GM21737 (cell line): ENCODE data around the gene SH3BP5L.

Source experiments
- ATAC-seq: cut with Tn5 transposase; IDR thresholded peaks from one replicate; pipeline ENCODE4 v1.9.1; 2021; ENCODE audit warnings: mild to moderate bottlenecking, moderate library complexity; ENCODE audit not compliant: unreplicated experiment

Gene SH3BP5L

DNA sequence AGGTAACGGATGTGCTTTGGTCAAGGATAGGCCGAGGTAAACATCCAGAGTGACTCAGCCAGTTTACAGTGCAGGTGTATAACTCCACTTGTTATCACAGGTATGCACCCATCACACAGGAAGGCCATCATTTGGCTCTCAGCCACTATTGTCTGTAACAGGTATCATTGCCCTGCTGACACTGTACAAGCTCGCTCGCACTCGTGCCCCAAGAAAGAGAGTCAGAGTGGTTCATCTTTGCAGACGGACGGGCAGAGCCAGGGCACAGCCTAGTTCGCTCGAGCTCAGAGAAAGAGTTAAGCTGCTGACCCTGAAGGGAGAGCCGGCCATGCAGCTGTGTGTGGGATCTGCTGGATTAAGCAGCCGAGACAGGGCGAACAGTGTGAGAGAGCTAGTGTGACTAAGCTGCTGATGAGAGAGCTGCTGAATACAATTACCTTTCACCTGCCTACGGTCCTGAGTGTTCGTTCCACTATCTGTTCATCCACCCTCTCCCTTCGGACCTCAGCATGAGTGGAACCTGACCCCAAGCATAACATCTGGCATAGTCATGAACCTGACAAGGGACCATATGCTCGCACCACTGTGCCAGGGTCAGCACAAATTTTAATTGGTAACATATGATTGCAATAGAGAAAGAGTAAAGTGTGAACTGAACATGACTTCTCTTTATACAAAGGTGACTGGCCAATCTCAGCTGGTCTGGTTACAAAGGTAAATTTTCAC is 43.1 kb downstream of the SH3BP5L start:
- no peak for ATAC-seq

DNA sequence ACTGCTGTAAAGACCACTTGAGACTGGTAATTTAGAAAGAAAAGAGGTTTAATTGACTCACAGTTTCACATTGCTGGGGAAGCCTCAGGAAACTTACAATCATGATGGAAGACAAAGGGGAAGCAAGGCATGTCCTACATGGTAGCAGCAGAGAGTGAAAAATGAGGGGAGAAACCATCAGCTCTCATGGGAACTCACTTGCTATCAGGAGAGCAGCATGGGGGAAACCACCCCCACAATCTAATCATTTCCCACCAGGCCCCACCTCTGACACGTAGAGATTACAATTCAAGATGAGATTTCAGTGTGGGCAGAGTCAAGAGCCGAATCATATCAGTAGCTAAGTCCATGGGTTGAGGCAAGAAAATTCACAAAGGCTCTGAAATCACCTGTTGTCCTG is 46.4 kb downstream of the SH3BP5L start:
- no peak for ATAC-seq

DNA sequence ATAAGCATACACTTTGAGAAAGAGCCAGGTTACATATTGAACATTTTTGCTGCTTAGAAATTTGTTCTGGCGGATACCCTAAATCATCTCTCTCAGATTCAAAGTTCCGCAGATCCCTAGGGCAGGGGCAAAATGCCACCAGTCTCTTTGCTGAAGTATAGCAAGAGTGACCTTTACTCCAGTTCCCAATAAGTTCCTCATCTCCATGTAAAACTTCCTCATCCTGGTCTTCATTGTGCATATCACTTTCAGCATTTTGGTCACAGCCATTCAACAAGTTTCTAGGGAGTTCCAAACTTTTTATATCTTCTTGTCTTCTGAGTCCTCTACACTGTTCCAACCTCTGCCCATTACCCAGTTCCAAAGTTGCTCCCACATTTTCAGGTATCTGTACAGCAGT is 46.8 kb downstream of the SH3BP5L start:
- ATAC-seq: no peak

DNA sequence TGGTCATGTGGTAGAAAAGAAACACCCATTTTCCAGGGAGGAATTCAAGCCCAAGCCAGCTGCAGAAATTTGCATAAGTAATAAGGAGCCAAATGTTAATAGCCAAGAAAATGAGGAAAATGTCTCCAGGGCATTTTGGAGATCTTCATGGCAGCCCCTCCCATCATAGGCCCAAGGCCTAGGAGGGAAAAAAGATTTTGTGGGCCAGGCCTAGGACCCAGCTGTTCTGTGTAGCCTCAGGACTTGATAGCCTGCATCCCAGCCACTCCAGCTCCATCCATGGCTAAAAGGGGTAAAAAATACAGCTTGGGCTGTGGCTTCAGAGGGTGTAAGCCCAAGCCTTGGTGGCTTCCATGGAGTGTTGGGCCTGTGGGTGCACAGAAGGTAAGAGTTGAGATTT is 48.7 kb downstream of the SH3BP5L start:
- ATAC-seq: no peak

DNA sequence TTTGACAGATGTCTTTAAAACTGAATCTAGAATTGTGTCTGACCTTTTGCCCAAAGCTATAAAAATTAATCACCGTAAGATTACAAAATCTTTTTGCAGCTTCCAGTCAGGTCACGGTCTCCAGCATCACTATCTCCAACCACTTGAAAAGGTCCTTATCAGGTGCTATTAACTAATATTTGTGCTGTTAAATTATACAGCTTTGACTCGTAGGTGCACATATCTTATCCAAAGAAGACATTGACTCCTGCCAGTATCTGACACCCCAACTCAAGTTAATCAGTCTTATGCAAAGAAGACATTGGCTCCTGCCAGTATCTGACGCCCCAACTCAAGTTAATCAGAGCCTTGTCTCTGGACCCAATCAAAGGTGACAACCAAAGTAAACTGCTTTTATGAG is 50.3 kb downstream of the SH3BP5L start:
- no peak for ATAC-seq
